Activated naive CD8-positive, alpha-beta T cell treated with anti-CD3 and anti-CD28 coated beads for 36 hours (primary cell): ENCODE measurements around the gene BCAR1. TPM values are rescaled to one million over a fixed set of nuclear protein-coding genes. Genes with fewer than 3 reads are reported as not detected.
"Not testable (repeated sequence)": the region's sequence is repeated elsewhere in the genome, so short reads cannot be mapped to it uniquely, and the experiment has no call there.

Experiments used
- DNase-seq: peaks from one replicate; pipeline ENCODE4 v3.0.0; 2021
- H3K27ac Mint-ChIP-seq: one replicate; pipeline ENCODE4 v1.8.0; 2022; ENCODE audit warnings: mild to moderate bottlenecking, moderate library complexity, mixed read lengths
- H3K27me3 Mint-ChIP-seq: one replicate; pipeline ENCODE4 v1.8.0; 2022; ENCODE audit warnings: mild to moderate bottlenecking, mixed read lengths
- H3K36me3 Mint-ChIP-seq: one replicate; pipeline ENCODE4 v1.8.0; 2021; ENCODE audit warnings: mild to moderate bottlenecking, mixed read lengths
- H3K4me1 Mint-ChIP-seq: one replicate; pipeline ENCODE4 v1.8.0; 2021; ENCODE audit warnings: mixed read lengths
- H3K4me3 Mint-ChIP-seq: one replicate; pipeline ENCODE4 v1.8.0; 2022; ENCODE audit warnings: mild to moderate bottlenecking, moderate library complexity, mixed read lengths
- H3K9me3 Mint-ChIP-seq: one replicate; pipeline ENCODE4 v1.8.0; 2022; ENCODE audit warnings: mixed read lengths
- total RNA-seq, 2 experiments: library from RNA; stranded (reverse); gene quantifications; one replicate each; pipeline ENCODE4 v1.2.3, GENCODE V29; 2021

BCAR1 gene
- total RNA-seq, 2 experiments from 2014 or later = 0.74 to 1.2 TPM

GRCh38 chr16:75252049-75252864, 833 bp upstream of the BCAR1 start:
- Mint-ChIP-seq H3K27ac (no peak overlapping the region), H3K9me3 (no peaks in the 10 kb centered on the region), H3K27me3 (peaks cover 63% of the 10 kb centered on the region), H3K4me3 (peak overlapping the region; percentile 64), H3K4me1 (peaks cover 7% of the 10 kb centered on the region), H3K36me3 (no peaks in the 10 kb centered on the region)
- DNase-seq = no peak

GRCh38 chr16:75250809-75251279, 580 bp downstream of the BCAR1 start:
- peaks cover 56% of the 10 kb centered on the region for H3K27me3 Mint-ChIP-seq
- H3K36me3 Mint-ChIP-seq = no peaks in the 10 kb centered on the region
- H3K9me3 Mint-ChIP-seq = no peaks in the 10 kb centered on the region
- DNase-seq = peak; percentile 28
- H3K4me3 Mint-ChIP-seq = peak overlapping the region; percentile 61
- H3K4me1 Mint-ChIP-seq = peaks cover 7% of the 10 kb centered on the region
- H3K27ac Mint-ChIP-seq = no peak overlapping the region

GRCh38 chr16:75250089-75250808, 1.2 kb downstream of the BCAR1 start:
- peak overlapping the region; percentile 61 for H3K4me3 Mint-ChIP-seq
- DNase-seq = no peak
- peaks cover 7% of the 10 kb centered on the region for H3K4me1 Mint-ChIP-seq
- H3K27me3 Mint-ChIP-seq = peaks cover 54% of the 10 kb centered on the region
- H3K9me3 Mint-ChIP-seq = no peaks in the 10 kb centered on the region
- no peak overlapping the region for H3K27ac Mint-ChIP-seq
- no peaks in the 10 kb centered on the region for H3K36me3 Mint-ChIP-seq

- H3K4me3 Mint-ChIP-seq = no peak overlapping the region
- H3K27me3 Mint-ChIP-seq = peaks cover 47% of the 10 kb centered on the region
- no peaks in the 10 kb centered on the region for H3K36me3 Mint-ChIP-seq
- H3K9me3 Mint-ChIP-seq = no peaks in the 10 kb centered on the region
- H3K27ac Mint-ChIP-seq = no peak overlapping the region
- peaks cover 7% of the 10 kb centered on the region for H3K4me1 Mint-ChIP-seq
- no peak for DNase-seq
These were observed 2.0 kb downstream of the BCAR1 start for GRCh38 chr16:75249441-75249840.

GRCh38 chr16:75248536-75249380, 2.7 kb downstream of the BCAR1 start:
- Mint-ChIP-seq H3K4me3 (no peak overlapping the region), H3K27me3 (peaks cover 40% of the 10 kb centered on the region), H3K27ac (no peak overlapping the region), H3K9me3 (no peaks in the 10 kb centered on the region), H3K4me1 (peaks cover 7% of the 10 kb centered on the region), H3K36me3 (no peaks in the 10 kb centered on the region)
- no peak for DNase-seq

- no peaks in the 10 kb centered on the region for H3K36me3 Mint-ChIP-seq
- peaks cover 7% of the 10 kb centered on the region for H3K4me1 Mint-ChIP-seq
- H3K27me3 Mint-ChIP-seq = peaks cover 34% of the 10 kb centered on the region
- H3K27ac Mint-ChIP-seq = no peak overlapping the region
- DNase-seq = no peak
- no peak overlapping the region for H3K4me3 Mint-ChIP-seq
- no peaks in the 10 kb centered on the region for H3K9me3 Mint-ChIP-seq
These were observed 3.3 kb downstream of the BCAR1 start for GRCh38 chr16:75248142-75248535.

GRCh38 chr16:75247249-75247648, 4.2 kb downstream of the BCAR1 start:
- no peak overlapping the region for H3K27ac Mint-ChIP-seq
- H3K4me1 Mint-ChIP-seq = peaks cover 7% of the 10 kb centered on the region

GRCh38 chr16:75246504-75247205, 4.8 kb downstream of the BCAR1 start:
- peaks cover 19% of the 10 kb centered on the region for H3K27me3 Mint-ChIP-seq
- no peak for DNase-seq
- H3K4me1 Mint-ChIP-seq = peaks cover 2% of the 10 kb centered on the region
- no peak overlapping the region for H3K4me3 Mint-ChIP-seq
- H3K9me3 Mint-ChIP-seq = no peaks in the 10 kb centered on the region
- no peaks in the 10 kb centered on the region for H3K36me3 Mint-ChIP-seq
- H3K27ac Mint-ChIP-seq = no peak overlapping the region

More at GRCh38 chr16:75247249-75247648, 4.2 kb downstream of the BCAR1 start:
- no peak overlapping the region for H3K4me3 Mint-ChIP-seq
- no peaks in the 10 kb centered on the region for H3K36me3 Mint-ChIP-seq
- no peaks in the 10 kb centered on the region for H3K9me3 Mint-ChIP-seq
- DNase-seq = no peak
- peaks cover 25% of the 10 kb centered on the region for H3K27me3 Mint-ChIP-seq

- H3K27ac Mint-ChIP-seq = no peak overlapping the region
- H3K4me3 Mint-ChIP-seq = no peak overlapping the region
- no peaks in the 10 kb centered on the region for H3K36me3 Mint-ChIP-seq
- no peak for DNase-seq
- H3K27me3 Mint-ChIP-seq = peaks cover 12% of the 10 kb centered on the region
- no peaks in the 10 kb centered on the region for H3K9me3 Mint-ChIP-seq
- H3K4me1 Mint-ChIP-seq = no peaks in the 10 kb centered on the region
These were observed 6.3 kb downstream of the BCAR1 start for GRCh38 chr16:75244844-75245758.

GRCh38 chr16:75244225-75244809, 7.1 kb downstream of the BCAR1 start:
- H3K4me1 Mint-ChIP-seq = no peaks in the 10 kb centered on the region
- no peaks in the 10 kb centered on the region for H3K36me3 Mint-ChIP-seq
- H3K4me3 Mint-ChIP-seq = no peak overlapping the region
- no peak for DNase-seq
- peaks cover 4% of the 10 kb centered on the region for H3K27me3 Mint-ChIP-seq
- no peak overlapping the region for H3K27ac Mint-ChIP-seq
- no peaks in the 10 kb centered on the region for H3K9me3 Mint-ChIP-seq

GRCh38 chr16:75243667-75244224, 7.7 kb downstream of the BCAR1 start:
- no peaks in the 10 kb centered on the region for H3K4me1 Mint-ChIP-seq
- no peak for DNase-seq
- peaks cover 4% of the 10 kb centered on the region for H3K27me3 Mint-ChIP-seq
- H3K36me3 Mint-ChIP-seq = no peaks in the 10 kb centered on the region
- H3K27ac Mint-ChIP-seq = no peak overlapping the region
- H3K4me3 Mint-ChIP-seq = no peak overlapping the region
- H3K9me3 Mint-ChIP-seq = no peaks in the 10 kb centered on the region

GRCh38 chr16:75242436-75243078, 8.9 kb downstream of the BCAR1 start:
- H3K4me3 Mint-ChIP-seq, H3K36me3 Mint-ChIP-seq, H3K27ac Mint-ChIP-seq, H3K4me1 Mint-ChIP-seq, DNase-seq, H3K27me3 Mint-ChIP-seq, H3K9me3 Mint-ChIP-seq: not testable (repeated sequence)

GRCh38 chr16:75241955-75242354, 9.5 kb downstream of the BCAR1 start:
- no peaks in the 10 kb centered on the region for H3K36me3 Mint-ChIP-seq
- H3K9me3 Mint-ChIP-seq = no peaks in the 10 kb centered on the region
- no peaks in the 10 kb centered on the region for H3K4me1 Mint-ChIP-seq
- H3K27ac Mint-ChIP-seq = no peak overlapping the region
- no peak overlapping the region for H3K4me3 Mint-ChIP-seq
- H3K27me3 Mint-ChIP-seq = peaks cover 4% of the 10 kb centered on the region
- DNase-seq = no peak
